MCF 10A (cell line): Measurements from ENCODE around the gene GNL1. TPM values are rescaled to one million over a fixed set of nuclear protein-coding genes. Genes with fewer than 3 reads are reported as not detected.

Experiments
- BruUV-seq: library from RNA; stranded (reverse); fragments of 400-500 nt; replicated peaks from 2 replicates; lab custom pipeline; 2021; lab: Mats Ljungman, UMichigan
- CTCF ChIA-PET: fragments of 300-600 bp; sonication (Branson Sonifier 250); formaldehyde crosslinking; extraction: SDS; loops from one replicate; lab custom pipeline; 2021; ENCODE audit warnings: antibody characterized with exemption, inconsistent platforms; lab: Yijun Ruan, JAX
- POLR2A ChIA-PET: fragments of 300-600, 350-650 bp; sonication (Branson Sonifier 250); formaldehyde crosslinking; extraction: SDS; loops from one replicate; lab custom pipeline; 2020; ENCODE audit warnings: antibody characterized with exemption, inconsistent platforms; lab: Yijun Ruan, JAX
- DNase-seq: peaks from one replicate; pipeline ENCODE4 v3.0.0-alpha.2; 2018; ENCODE audit not compliant: unreplicated experiment
- H3K27ac Mint-ChIP-seq: one replicate; pipeline ENCODE4 v1.8.0; 2022; ENCODE audit warnings: mild to moderate bottlenecking, low read depth, mixed read lengths; ENCODE audit not compliant: unreplicated experiment
- H3K27me3 Mint-ChIP-seq: one replicate; pipeline ENCODE4 v1.8.0; 2022; ENCODE audit warnings: mixed read lengths; ENCODE audit not compliant: insufficient read depth, unreplicated experiment
- H3K36me3 Mint-ChIP-seq: one replicate; pipeline ENCODE4 v1.8.0; 2022; ENCODE audit warnings: mild to moderate bottlenecking, moderate library complexity, mixed read lengths; ENCODE audit not compliant: insufficient read depth, unreplicated experiment
- H3K4me1 Mint-ChIP-seq: one replicate; pipeline ENCODE4 v1.8.0; 2022; ENCODE audit warnings: mixed read lengths; ENCODE audit not compliant: insufficient read depth, unreplicated experiment
- H3K4me3 Mint-ChIP-seq: one replicate; pipeline ENCODE4 v1.8.0; 2022; ENCODE audit warnings: mild to moderate bottlenecking, moderate library complexity, mixed read lengths; ENCODE audit not compliant: unreplicated experiment
- H3K9me3 Mint-ChIP-seq: one replicate; pipeline ENCODE4 v1.8.0; 2022; ENCODE audit warnings: mixed read lengths; ENCODE audit not compliant: unreplicated experiment
- CTCF ChIP-seq: fragments of 200-600 bp; IDR thresholded peaks from one replicate; pipeline ENCODE4 v1.8.0; 2022; ENCODE audit warnings: antibody characterized with exemption, mild to moderate bottlenecking; ENCODE audit not compliant: unreplicated experiment
- intact Hi-C: fragments of 100-400 bp; cut with micrococcal nuclease; formaldehyde crosslinking; loops from 2 replicates; pipeline ENCODE4 v1.14.1; 2022
- total RNA-seq: library from RNA; stranded (reverse); gene quantifications from 2 replicates; pipeline ENCODE4 v1.2.3, GENCODE V29; 2022

The GNL1 gene
- total RNA-seq, 1 experiment from 2014 or later: 76.8 TPM

DNA sequence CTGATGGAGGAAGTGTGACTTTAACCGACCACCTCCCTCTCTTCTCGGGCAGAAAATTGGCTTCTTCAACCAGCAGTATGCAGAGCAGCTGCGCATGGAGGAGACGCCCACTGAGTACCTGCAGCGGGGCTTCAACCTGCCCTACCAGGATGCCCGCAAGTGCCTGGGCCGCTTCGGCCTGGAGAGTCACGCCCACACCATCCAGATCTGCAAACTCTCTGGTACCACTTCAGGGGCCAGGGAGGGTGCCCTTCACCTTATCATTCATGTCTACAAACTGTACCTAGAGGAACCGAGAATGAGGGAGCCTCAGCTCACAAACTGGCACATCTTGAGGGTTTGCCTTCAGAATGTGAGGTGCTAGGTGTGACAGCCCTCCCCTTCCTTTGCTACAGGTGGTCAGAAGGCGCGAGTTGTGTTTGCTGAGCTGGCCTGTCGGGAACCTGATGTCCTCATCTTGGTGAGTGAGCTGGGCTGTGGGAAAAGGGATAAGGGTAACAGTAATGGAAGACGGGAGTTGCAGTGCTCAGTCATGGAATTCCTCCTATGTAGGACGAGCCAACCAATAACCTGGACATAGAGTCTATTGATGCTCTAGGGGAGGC, 33.6 kb upstream of the GNL1 start:
- intact Hi-C loops: no loop called here
- no peaks in the 10 kb centered on the region for H3K9me3 Mint-ChIP-seq
- BruUV-seq: no TSS peak

DNA sequence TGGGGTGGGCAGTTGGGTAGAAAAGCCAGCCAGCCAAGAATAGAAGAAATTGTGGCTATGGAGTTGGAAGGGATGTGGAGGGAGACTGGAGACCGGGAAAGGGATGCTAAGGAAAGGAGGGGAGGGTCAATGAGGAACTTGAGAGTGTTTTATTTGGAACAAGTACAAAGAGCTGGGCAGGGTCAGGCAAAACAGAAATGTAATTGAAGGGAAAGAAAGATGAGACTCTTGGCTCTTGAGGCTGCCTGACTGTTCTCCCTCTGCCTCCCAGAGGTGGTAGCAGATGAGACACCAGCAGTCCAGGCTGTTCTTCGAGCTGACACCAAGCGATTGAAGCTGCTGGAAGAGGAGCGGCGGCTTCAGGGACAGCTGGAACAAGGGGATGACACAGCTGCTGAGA, 27.6 kb upstream of the GNL1 start:
- peaks cover 100% of the 10 kb centered on the region for H3K36me3 Mint-ChIP-seq
- no peaks in the 10 kb centered on the region for H3K9me3 Mint-ChIP-seq
- H3K27me3 Mint-ChIP-seq: no peaks in the 10 kb centered on the region
- no peak for DNase-seq
- no peak overlapping the region for H3K4me3 Mint-ChIP-seq
- ChIA-PET CTCF (interaction anchor here (0.9 kb wide), 1 partner anchor 11 kb away, joined by 6 read pairs; no protein-coding TSS in a partner anchor), POLR2A (interaction anchor here (0.9 to 1.3 kb wide), 2 partner anchors 11 to 13 kb away, joined by 3 to 4 read pairs; no protein-coding TSS in a partner anchor)
- no TSS peak for BruUV-seq
- no peaks in the 10 kb centered on the region for H3K4me1 Mint-ChIP-seq
- intact Hi-C loops: no loop called here
- TF ChIP-seq CTCF: no peak
- H3K27ac Mint-ChIP-seq: peak overlapping the region; percentile 18

More for the DNA sequence above, 33.6 kb upstream of the GNL1 start:
- H3K27ac Mint-ChIP-seq: no peak overlapping the region
- H3K27me3 Mint-ChIP-seq: no peaks in the 10 kb centered on the region
- TF ChIP-seq CTCF: no peak
- no peak overlapping the region for H3K4me3 Mint-ChIP-seq
- ChIA-PET POLR2A (interaction anchor here (1.0 to 2.1 kb wide), 2 partner anchors 10 to 14 kb away, joined by 4 to 13 read pairs; no protein-coding TSS in a partner anchor), CTCF (interaction anchor here (0.6 to 1.8 kb wide), 3 partner anchors 23 to 103 kb away, joined by 4 to 9 read pairs (median 5); no protein-coding TSS in a partner anchor)
- H3K36me3 Mint-ChIP-seq: peaks cover 68% of the 10 kb centered on the region
- H3K4me1 Mint-ChIP-seq: no peaks in the 10 kb centered on the region
- no peak for DNase-seq

DNA sequence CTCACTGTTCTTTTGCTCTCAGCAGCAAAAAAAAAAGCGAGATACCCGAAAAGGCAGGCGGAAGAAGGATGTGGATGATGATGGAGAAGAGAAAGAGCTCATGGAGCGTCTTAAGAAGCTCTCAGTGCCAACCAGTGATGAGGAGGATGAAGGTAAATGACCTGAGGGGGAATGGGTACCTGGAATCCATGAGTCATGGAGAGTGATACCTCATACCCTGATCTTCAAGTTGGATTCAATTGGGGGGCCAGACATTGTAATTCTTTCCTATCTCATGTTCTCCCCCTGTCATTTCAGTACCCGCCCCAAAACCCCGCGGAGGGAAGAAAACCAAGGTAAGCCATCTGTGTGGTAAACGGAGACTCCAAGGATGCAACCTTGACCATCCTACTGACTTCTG, 21.8 kb upstream of the GNL1 start:
- H3K4me3 Mint-ChIP-seq: no peak overlapping the region
- ChIA-PET CTCF (interaction anchor here (1.2 kb wide), 1 partner anchor 153 kb away, joined by 7 read pairs; no protein-coding TSS in a partner anchor), POLR2A (interaction anchor here (1.0 to 1.5 kb wide), 3 partner anchors 9 to 40 kb away, joined by 3 to 9 read pairs (median 3); partner anchors contain the start of gene MRPS18B)
- H3K9me3 Mint-ChIP-seq: no peaks in the 10 kb centered on the region
- peaks cover 73% of the 10 kb centered on the region for H3K36me3 Mint-ChIP-seq
- no peak overlapping the region for H3K27ac Mint-ChIP-seq
- TF ChIP-seq CTCF: no peak
- DNase-seq: no peak
- no TSS peak for BruUV-seq
- H3K27me3 Mint-ChIP-seq: no peaks in the 10 kb centered on the region
- intact Hi-C loops: no loop called here
- H3K4me1 Mint-ChIP-seq: peaks cover 18% of the 10 kb centered on the region

DNA sequence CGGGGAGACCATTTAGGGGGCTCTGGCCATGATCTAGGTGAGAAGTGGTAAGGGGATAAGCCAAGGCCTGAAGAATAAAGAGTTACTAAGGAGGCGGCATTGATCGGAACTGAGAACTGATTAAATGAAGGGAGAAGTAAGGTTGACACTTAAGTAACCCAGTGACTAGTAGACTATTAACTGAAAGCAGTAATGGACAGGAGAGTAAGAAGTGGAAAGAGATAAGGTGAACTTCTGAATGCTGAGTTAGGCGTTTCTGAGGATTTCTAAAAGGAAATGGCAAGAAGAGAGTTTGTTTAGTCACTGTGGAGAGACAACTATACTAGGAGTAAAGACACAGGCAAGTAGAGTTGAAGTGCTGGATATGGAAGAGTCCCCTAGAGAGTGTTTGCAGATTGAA, 16.8 kb upstream of the GNL1 start:
- POLR2A ChIA-PET: interaction anchor here (0.8 kb wide), 1 partner anchor 26 kb away, joined by 3 read pairs; no protein-coding TSS in a partner anchor
- Mint-ChIP-seq H3K36me3 (peaks cover 30% of the 10 kb centered on the region), H3K27ac (peak overlapping the region; percentile 59), H3K4me3 (peak overlapping the region; percentile 92), H3K27me3 (no peaks in the 10 kb centered on the region), H3K9me3 (no peaks in the 10 kb centered on the region), H3K4me1 (peaks cover 49% of the 10 kb centered on the region)
- BruUV-seq: no TSS peak
- CTCF ChIA-PET: no interaction called here
- TF ChIP-seq CTCF: no peak
- intact Hi-C loops: no loop called here
- no peak for DNase-seq
